ENCODE results near the gene SMIM1. TPM values are rescaled to one million over a fixed set of nuclear protein-coding genes. Genes with fewer than 3 reads are reported as not detected.
"Not testable (repeated sequence)": the region's sequence is repeated elsewhere in the genome, so short reads cannot be mapped to it uniquely, and the experiment has no call there.

SMIM1 gene
- total and polyA plus RNA-seq, 2 donors from 2014 or later = 7.0 to 49.5 TPM

DNA sequence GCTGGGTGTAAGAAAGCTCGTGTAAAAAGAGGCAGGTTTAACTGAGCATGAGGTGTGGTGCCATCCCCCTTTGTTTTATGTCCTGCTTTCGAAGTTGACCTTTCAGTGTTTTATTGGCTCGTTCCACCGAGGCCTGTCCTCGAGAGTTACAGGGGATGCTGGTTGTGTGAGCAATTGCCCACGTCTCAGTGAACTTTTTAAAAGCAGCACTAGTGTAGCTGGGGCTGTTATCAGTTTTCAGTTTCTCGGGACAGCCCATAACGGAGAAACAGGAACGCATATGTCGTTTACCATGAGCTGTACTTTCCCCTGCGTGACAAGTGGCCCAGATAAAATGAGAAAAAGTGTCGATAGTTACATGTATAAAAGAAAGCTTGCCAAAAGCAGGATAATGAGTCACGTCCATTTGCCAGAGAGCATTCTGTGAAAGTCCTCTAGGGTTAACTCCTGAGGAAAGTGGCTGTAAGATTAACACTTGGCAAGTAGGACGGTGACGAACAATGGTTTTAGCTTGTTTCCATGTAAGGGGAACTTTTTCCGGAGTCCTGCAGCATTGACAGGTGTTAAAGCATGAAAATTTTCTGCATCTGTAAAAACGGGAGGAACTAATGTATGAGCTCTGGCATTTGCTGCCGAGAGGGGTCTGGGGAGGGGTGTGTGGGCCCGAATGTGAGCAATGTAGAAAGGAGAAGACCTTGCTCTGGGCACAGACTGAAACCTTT is 31.5 kb downstream of the SMIM1 start:
- Histone ChIP-seq H3K4me1 (ENCODE audit: control insufficient read depth in 2 of 3, insufficient read depth in 2 of 3, low read depth in 1 of 3, low read length in 3 of 3) (no peaks in the 10 kb centered on the region), H3K9ac (ENCODE audit: low read length in 3 of 3) (no peak overlapping the region), H3K27me3 (ENCODE audit: control insufficient read depth, insufficient read depth, low read length) (no peaks in the 10 kb centered on the region), H3K27ac (ENCODE audit: low read depth in 2 of 2, low read length in 2 of 2) (no peak overlapping the region), H3K36me3 (ENCODE audit: control insufficient read depth in 2 of 3, insufficient read depth in 3 of 3, low read length in 3 of 3) (no peaks in the 10 kb centered on the region), H3K9me3 (ENCODE audit: control insufficient read depth in 2 of 3, insufficient read depth in 1 of 3, low read length in 3 of 3) (no peaks in the 10 kb centered on the region), H3K4me3 (ENCODE audit: low read length in 3 of 3) (no peak overlapping the region)
- TF ChIP-seq, protein P1, sequence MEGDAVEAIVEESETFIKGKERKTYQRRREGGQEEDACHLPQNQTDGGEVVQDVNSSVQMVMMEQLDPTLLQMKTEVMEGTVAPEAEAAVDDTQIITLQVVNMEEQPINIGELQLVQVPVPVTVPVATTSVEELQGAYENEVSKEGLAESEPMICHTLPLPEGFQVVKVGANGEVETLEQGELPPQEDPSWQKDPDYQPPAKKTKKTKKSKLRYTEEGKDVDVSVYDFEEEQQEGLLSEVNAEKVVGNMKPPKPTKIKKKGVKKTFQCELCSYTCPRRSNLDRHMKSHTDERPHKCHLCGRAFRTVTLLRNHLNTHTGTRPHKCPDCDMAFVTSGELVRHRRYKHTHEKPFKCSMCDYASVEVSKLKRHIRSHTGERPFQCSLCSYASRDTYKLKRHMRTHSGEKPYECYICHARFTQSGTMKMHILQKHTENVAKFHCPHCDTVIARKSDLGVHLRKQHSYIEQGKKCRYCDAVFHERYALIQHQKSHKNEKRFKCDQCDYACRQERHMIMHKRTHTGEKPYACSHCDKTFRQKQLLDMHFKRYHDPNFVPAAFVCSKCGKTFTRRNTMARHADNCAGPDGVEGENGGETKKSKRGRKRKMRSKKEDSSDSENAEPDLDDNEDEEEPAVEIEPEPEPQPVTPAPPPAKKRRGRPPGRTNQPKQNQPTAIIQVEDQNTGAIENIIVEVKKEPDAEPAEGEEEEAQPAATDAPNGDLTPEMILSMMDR (IDR thresholded peaks at IDR 0.05; ENCODE audit: borderline replicate concordance, extremely low read depth, insufficient read depth) = no peak
- intact Hi-C loops (cut with DNase I) = no loop called here
- DNase-seq (peak in 4 of 5 donors; percentile 16 to 51 (median 34)), FAIRE-seq (no peak)

DNA sequence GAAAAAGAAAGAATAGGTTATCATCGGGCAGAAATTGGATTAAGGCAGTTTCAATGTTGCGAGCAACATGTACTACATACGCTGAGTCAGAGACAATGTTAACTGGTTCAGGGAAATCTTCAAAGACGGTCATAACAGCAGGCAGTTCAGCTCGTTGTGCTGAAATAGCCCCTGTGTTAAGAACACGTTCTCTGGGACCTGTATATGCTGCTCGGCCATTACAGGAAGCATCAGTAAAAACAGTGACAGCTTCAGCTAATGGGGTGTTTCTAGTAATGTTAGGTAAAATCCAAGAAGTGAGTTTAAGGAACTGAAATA is 32.0 kb downstream of the SMIM1 start:
- H3K36me3 ChIP-seq (ENCODE audit: control insufficient read depth in 2 of 3, insufficient read depth in 3 of 3, low read length in 3 of 3); H3K4me1 ChIP-seq (ENCODE audit: control insufficient read depth in 2 of 3, insufficient read depth in 2 of 3, low read depth in 1 of 3, low read length in 3 of 3); intact Hi-C loops (cut with DNase I); H3K9me3 ChIP-seq (ENCODE audit: control insufficient read depth in 2 of 3, insufficient read depth in 1 of 3, low read length in 3 of 3); H3K27me3 ChIP-seq (ENCODE audit: control insufficient read depth, insufficient read depth, low read length); H3K4me3 ChIP-seq (ENCODE audit: low read length in 3 of 3); FAIRE-seq; H3K27ac ChIP-seq (ENCODE audit: low read depth in 2 of 2, low read length in 2 of 2); DNase-seq; H3K9ac ChIP-seq (ENCODE audit: low read length in 3 of 3): not testable (repeated sequence)

DNA sequence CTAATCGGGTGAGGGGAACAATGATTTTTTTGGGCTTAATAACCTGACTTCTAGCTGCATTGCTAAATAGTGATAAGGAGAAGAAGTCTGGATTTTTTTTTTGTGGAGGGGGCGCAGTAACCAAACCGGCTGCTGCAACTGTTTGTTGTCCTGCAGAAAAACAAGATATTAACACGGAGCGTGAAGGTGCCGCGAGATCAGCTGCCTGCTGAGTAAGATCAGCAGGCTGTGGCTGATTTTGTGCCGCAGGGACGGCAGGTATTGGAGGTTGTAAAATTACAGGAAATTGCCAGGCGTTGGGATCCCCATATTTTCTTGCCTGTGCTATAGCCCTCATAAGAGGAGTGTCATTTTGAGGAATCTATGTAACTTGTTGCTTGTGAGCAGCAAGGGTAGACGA is 32.5 kb downstream of the SMIM1 start:
- H3K9me3 ChIP-seq (ENCODE audit: control insufficient read depth in 2 of 3, insufficient read depth in 1 of 3, low read length in 3 of 3) = no peaks in the 10 kb centered on the region
- H3K36me3 ChIP-seq (ENCODE audit: control insufficient read depth in 2 of 3, insufficient read depth in 3 of 3, low read length in 3 of 3) = no peaks in the 10 kb centered on the region
- H3K4me3 ChIP-seq (ENCODE audit: low read length in 3 of 3) = no peak overlapping the region
- TF ChIP-seq, protein P1 (IDR thresholded peaks at IDR 0.05; ENCODE audit: borderline replicate concordance, extremely low read depth, insufficient read depth) = no peak
- H3K27me3 ChIP-seq (ENCODE audit: control insufficient read depth, insufficient read depth, low read length) = no peaks in the 10 kb centered on the region
- DNase-seq (peak in 1 of 5 donors; percentile 25), FAIRE-seq (no peak)
- intact Hi-C loops (cut with DNase I) = no loop called here
- no peaks in the 10 kb centered on the region for H3K4me1 ChIP-seq (ENCODE audit: control insufficient read depth in 2 of 3, insufficient read depth in 2 of 3, low read depth in 1 of 3, low read length in 3 of 3)
- H3K9ac ChIP-seq (ENCODE audit: low read length in 3 of 3) = no peak overlapping the region
- H3K27ac ChIP-seq (ENCODE audit: low read depth in 2 of 2, low read length in 2 of 2) = no peak overlapping the region

DNA sequence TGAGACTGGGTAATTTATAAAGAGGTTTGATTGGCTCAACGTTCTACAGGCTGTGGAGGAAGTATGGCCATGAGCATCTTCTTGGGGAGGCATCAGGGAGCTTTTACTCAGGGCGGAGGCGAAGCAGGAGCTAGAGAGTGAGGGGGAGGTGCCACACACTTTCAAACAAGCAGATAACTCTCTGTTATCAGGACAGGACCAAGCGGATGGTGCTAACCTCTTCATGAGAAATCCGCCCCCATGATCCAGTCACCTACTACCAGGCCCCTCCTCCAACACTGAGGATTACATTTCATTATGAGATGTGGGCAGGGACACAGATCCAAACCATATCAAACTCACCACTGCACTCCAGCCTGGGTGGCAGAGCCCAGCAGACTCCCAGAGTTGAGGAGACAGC is 35.2 kb downstream of the SMIM1 start:
- Histone ChIP-seq H3K36me3 (ENCODE audit: control insufficient read depth in 2 of 3, insufficient read depth in 3 of 3, low read length in 3 of 3) (no peaks in the 10 kb centered on the region), H3K27me3 (ENCODE audit: control insufficient read depth, insufficient read depth, low read length) (no peaks in the 10 kb centered on the region), H3K9ac (ENCODE audit: low read length in 3 of 3) (no peak overlapping the region), H3K4me3 (ENCODE audit: low read length in 3 of 3) (no peak overlapping the region), H3K27ac (ENCODE audit: low read depth in 2 of 2, low read length in 2 of 2) (no peak overlapping the region), H3K9me3 (ENCODE audit: control insufficient read depth in 2 of 3, insufficient read depth in 1 of 3, low read length in 3 of 3) (no peaks in the 10 kb centered on the region), H3K4me1 (ENCODE audit: control insufficient read depth in 2 of 3, insufficient read depth in 2 of 3, low read depth in 1 of 3, low read length in 3 of 3) (peaks cover 0 to 2% (median 0%) of the 10 kb centered on the region in 3 donors)
- intact Hi-C loops (cut with DNase I) = no loop called here
- no peak for FAIRE-seq
- TF ChIP-seq, protein P1 (IDR thresholded peaks at IDR 0.05; ENCODE audit: borderline replicate concordance, extremely low read depth, insufficient read depth) = no peak
- DNase-seq = peak in 1 of 5 donors; percentile 2
